Activated T-helper 17 cell treated with anti-CD3 and anti-CD28 coated beads, Interleukin-2, amount 50 U/mL, for 72 hours (primary cell): Measurements from ENCODE around the gene SRRM2. TPM values are rescaled to one million over a fixed set of nuclear protein-coding genes. Genes with fewer than 3 reads are reported as not detected.

Experiments used
- ATAC-seq: fragments of 150-1000 bp; cut with Tn5 transposase; replicated peaks from 2 replicates; pipeline ENCODE4 v1.10.0; 2021; ENCODE audit warnings: mild to moderate bottlenecking, moderate library complexity
- H3K27ac Mint-ChIP-seq: one replicate; pipeline ENCODE4 v1.8.0; 2022; ENCODE audit warnings: mixed read lengths
- H3K27me3 Mint-ChIP-seq: one replicate; pipeline ENCODE4 v1.8.0; 2022; ENCODE audit warnings: mixed read lengths
- H3K36me3 Mint-ChIP-seq: one replicate; pipeline ENCODE4 v1.8.0; 2022; ENCODE audit warnings: low read depth, mild to moderate bottlenecking, mixed read lengths
- H3K4me1 Mint-ChIP-seq: one replicate; pipeline ENCODE4 v1.8.0; 2022; ENCODE audit warnings: mixed read lengths
- H3K4me3 Mint-ChIP-seq: one replicate; pipeline ENCODE4 v1.8.0; 2022; ENCODE audit warnings: mild to moderate bottlenecking, mixed read lengths
- H3K9me3 Mint-ChIP-seq: one replicate; pipeline ENCODE4 v1.8.0; 2022; ENCODE audit warnings: mixed read lengths
- total RNA-seq, 2 donors: library from RNA; stranded (reverse); gene quantifications; one replicate each; pipeline ENCODE4 v1.2.3, GENCODE V29; 2022

The SRRM2 gene
- total RNA-seq, 2 donors from 2014 or later = 553 to 810 TPM

DNA sequence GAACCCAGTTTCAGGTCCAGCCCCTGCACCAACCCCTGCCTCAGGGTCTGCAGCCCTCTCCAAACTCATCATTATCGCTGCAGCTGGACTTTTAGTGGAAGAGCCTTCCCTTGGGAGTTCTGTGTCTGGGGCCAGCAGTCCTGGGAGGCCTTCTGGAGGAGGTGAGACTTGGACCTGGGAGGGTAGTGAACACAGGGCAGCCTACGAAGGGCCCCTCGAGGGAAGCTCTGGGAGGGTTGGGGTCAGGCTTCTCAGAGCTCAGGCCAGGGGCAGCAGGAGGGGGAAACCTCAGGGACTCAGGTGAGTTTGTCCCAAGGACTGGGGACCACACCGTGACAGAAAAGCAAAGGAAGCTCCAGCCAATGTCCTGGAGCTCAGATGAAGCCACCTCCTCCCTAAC lies 11.3 kb upstream of the SRRM2 start:
- Mint-ChIP-seq H3K9me3 (no peaks in the 10 kb centered on the region), H3K27ac (peak overlapping the region; percentile 52), H3K27me3 (no peaks in the 10 kb centered on the region), H3K36me3 (no peaks in the 10 kb centered on the region), H3K4me3 (no peak overlapping the region), H3K4me1 (no peaks in the 10 kb centered on the region)
- no peak for ATAC-seq

DNA sequence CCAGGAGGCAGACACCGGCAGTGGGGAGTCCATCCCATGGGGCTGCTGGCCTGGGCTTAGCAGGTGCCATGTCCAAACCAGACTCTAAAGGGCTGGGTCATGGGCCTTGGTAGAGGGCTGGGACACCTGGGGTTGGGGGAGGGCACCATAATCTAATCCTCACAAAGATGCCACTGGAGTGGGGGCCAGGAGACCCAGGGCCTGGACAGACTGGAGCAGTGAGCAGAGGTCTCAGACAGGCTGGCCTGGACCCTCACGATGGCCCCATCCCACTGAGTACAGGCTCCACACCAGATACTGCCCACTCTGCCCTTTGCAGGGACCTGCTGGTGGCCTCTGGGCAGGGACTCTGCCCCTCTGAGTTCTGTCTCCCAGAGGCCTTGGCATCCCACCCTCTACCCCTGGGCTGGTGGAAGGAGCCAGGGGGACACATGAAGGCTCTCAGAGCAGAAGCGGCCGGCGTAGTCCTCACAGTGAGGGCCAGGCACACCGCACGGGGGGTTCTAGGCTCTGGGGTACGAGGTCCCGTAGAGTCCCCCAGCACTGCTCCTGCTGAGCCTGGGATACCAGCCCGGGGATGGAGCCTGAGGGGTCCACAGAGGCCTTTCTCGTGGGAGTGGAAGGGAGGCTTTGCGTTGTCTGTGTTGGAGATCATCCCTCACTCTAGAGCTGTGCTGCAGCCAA lies 10.0 kb upstream of the SRRM2 start:
- no peaks in the 10 kb centered on the region for H3K36me3 Mint-ChIP-seq
- no peak overlapping the region for H3K4me3 Mint-ChIP-seq
- H3K4me1 Mint-ChIP-seq = no peaks in the 10 kb centered on the region
- no peak overlapping the region for H3K27ac Mint-ChIP-seq
- no peaks in the 10 kb centered on the region for H3K9me3 Mint-ChIP-seq
- no peak for ATAC-seq
- no peaks in the 10 kb centered on the region for H3K27me3 Mint-ChIP-seq

DNA sequence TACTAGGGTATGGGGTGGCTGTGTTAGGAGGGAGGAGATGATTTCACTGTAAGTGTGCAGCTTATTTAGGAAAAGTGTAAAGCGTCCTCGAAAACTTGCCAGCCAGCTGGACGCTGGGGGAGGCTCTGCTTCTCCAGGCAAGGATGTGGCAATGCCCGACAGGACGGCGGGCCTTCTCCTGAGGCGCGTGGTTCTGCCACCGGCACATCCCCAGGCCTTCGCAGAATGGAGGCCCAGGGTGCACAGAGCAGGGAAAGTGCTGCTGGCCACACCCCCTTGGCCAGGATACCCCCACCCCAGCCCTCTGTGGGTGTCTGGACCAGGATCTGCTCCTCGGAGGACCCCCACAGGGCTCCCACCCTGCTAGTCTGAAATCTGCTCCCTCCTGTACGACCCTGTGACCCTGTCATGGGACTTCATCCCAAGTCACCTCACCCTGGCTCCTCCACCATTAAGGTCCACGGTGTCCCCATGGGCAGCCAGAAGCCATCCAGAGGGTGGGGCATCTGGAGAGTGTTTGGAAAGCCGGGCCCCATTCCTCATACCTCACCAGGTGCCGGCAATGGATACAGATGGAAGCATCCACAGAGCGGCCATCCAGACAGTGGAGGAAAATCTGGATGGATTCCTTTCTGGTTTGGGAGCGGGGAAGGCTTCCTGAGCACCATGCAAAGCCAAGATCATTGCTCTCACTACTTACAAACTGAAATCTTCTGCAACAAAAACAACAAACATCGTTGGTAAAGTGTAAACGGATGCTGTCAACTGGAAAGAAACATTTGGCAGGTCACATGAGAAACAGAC lies 9.2 kb upstream of the SRRM2 start:
- no peak for ATAC-seq
- no peaks in the 10 kb centered on the region for H3K4me1 Mint-ChIP-seq
- no peak overlapping the region for H3K4me3 Mint-ChIP-seq
- no peaks in the 10 kb centered on the region for H3K36me3 Mint-ChIP-seq
- H3K27me3 Mint-ChIP-seq = no peaks in the 10 kb centered on the region
- H3K27ac Mint-ChIP-seq = no peak overlapping the region
- no peaks in the 10 kb centered on the region for H3K9me3 Mint-ChIP-seq

DNA sequence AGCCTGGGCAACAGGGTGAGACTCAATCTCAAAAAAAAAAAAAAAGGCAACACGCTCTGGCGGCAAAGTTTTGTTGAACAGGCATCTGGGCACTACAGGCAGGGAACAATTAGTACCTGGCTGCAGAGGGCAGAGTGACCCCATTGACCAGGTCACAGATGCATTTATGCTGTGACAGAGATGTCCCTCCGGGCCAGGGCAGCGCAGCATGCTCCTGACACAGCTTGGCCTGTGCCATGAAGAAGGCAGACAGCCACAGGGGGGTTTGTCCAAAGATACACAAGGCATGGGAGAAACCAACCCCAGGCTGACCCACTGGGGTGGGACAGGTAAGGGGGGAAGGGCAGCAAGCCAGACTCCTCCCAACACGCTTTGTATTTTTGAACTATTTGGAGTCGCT lies 7.7 kb upstream of the SRRM2 start:
- no peak for ATAC-seq
- H3K9me3 Mint-ChIP-seq = no peaks in the 10 kb centered on the region

DNA sequence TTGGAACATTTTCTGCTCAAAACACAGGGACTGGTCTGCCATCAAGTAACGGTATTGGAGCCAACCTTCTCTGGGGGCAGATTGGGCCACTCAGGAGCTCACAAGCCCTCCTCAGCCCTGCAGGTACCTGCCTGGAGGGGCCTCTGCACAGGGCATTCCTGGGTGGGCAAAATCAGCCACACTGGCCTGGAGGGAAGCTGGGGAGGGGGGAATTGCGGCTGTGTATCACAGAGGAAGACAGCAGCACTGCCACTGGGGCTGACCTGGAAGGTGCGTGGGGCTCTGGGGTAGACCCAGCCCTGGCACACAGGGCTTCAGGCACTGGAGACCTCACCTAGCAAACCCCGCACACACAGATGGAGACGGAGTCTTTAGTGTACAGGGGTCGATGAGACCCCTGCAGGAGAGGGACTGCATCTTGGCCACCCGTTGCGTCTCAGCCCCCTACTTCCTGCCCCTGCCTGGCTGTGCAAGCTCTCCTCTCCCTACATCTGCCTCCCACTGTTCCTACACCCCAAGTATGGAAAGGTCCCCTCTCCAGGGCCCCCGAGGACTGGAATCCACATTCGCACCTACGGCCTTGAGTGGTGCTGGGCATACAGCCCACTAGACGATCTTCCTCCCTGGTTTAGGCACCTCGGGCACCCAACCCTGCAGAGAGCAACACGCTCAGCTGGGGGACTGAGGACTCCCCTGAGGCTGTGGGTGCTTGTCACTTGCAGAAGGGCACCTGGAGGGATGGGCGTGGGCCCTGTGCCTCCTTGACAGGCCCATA lies 7.1 kb upstream of the SRRM2 start:
- Mint-ChIP-seq H3K4me1 (no peaks in the 10 kb centered on the region), H3K9me3 (no peaks in the 10 kb centered on the region), H3K27me3 (no peaks in the 10 kb centered on the region), H3K4me3 (no peak overlapping the region), H3K27ac (no peak overlapping the region), H3K36me3 (no peaks in the 10 kb centered on the region)
- no peak for ATAC-seq

More for the DNA sequence above, 7.7 kb upstream of the SRRM2 start:
- Mint-ChIP-seq H3K4me1 (no peaks in the 10 kb centered on the region), H3K4me3 (no peak overlapping the region), H3K27me3 (no peaks in the 10 kb centered on the region), H3K36me3 (no peaks in the 10 kb centered on the region), H3K27ac (no peak overlapping the region)

DNA sequence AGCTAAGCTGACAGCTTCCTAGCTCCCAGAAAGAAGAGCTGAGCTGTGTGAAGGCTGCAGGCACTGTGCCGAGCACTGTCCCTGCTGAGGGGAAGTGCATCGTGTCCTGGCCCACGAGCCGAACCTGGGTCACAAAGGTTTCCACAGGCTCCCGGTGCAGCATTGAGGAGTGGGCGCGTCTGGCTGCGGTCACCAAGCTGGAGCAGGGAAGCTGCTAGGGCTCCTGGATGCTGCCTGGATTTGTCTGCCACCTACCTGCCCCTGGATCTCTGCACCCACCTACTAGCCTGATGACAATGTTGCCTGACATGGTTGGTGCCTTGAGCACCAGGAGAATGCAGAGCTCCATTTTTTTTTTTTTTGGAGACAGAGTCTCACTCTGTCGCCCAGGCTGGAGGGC lies 6.5 kb upstream of the SRRM2 start:
- Mint-ChIP-seq H3K27me3 (no peaks in the 10 kb centered on the region), H3K9me3 (no peaks in the 10 kb centered on the region), H3K27ac (no peak overlapping the region), H3K4me3 (no peak overlapping the region), H3K4me1 (peaks cover under 1% of the 10 kb centered on the region), H3K36me3 (peaks cover under 1% of the 10 kb centered on the region)
- ATAC-seq = no peak

DNA sequence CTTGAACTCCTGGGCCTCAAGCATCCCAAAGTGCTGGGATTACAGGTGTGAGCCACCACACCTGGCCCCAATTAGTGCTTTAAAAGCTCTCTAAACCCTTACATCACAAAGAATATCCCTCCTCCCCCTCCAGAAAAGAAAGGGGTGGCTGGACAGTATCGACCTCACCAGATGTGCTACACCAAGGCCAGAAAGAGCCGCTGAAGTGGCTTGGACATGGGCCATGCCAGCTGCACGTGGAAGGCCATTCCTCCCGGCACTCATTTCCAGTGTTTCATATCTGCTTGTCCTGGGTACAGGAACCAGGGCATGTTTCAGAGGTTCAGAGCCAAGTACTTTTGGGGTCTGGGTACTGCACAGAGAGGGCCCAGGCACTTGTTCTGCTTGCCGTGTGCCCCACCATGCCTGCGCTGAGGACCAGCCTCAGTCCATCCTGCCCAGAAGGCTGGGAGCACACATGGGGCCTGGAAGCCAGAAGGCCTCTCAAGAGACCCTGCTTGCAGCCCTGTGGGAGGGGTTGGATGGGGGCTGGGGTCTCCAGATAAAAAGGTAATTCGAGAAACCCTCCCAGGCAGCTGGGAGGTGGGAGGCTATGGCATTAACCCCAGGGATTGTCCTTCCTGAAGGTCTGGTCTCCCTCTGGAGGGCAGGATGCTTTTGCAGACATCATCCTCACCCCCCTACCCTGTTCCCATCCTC lies 3.5 kb upstream of the SRRM2 start:
- Mint-ChIP-seq H3K27me3 (no peaks in the 10 kb centered on the region), H3K27ac (no peak overlapping the region), H3K4me1 (peaks cover 6% of the 10 kb centered on the region), H3K9me3 (no peaks in the 10 kb centered on the region), H3K36me3 (peaks cover 27% of the 10 kb centered on the region), H3K4me3 (peak overlapping the region; percentile 23)
- no peak for ATAC-seq

DNA sequence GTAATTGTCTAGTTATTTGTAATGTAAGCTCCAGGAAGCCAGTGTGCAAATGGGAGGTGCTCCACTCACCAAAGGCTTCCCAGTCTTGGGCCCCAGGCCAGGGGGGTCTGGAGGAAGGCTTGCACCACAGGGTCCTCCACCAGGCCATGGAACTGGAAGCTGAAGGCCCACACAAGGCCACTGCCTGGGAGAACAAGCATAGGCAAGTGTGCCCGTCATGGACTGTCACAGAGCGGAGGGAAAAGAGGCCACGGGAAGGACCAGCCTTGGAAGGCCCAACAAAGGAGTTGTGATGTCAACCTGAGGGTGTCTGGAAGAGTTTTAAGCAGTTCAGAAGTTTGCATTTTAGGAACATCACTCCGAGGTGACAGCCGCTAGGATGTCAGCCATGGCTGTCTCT lies 3.0 kb upstream of the SRRM2 start:
- no peak overlapping the region for H3K27ac Mint-ChIP-seq
- peaks cover 12% of the 10 kb centered on the region for H3K4me1 Mint-ChIP-seq
- peak overlapping the region; percentile 23 for H3K4me3 Mint-ChIP-seq
- ATAC-seq = no peak
- peaks cover 32% of the 10 kb centered on the region for H3K36me3 Mint-ChIP-seq
- no peaks in the 10 kb centered on the region for H3K9me3 Mint-ChIP-seq
- no peaks in the 10 kb centered on the region for H3K27me3 Mint-ChIP-seq

DNA sequence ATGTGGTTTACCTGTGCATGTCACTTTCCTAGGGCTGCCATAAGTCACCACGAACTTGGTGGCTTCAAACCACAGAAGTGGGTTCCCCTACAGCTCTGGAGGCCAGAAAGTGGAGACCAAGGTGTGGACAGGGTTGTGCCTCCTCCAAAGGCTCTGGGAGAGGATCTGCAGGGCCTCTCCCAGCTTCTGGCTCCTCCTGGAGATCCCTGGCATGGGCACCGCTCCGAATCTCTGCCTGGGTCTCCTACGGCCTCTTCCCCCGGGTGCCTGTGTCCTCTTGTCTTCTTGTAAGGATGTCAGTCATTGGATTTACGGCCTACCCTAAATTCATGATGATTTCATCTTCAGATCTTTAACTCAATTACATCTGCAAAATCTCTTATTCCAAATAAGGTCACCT lies 2.5 kb upstream of the SRRM2 start:
- Mint-ChIP-seq H3K4me1 (peaks cover 16% of the 10 kb centered on the region), H3K27ac (peak overlapping the region; percentile 98), H3K9me3 (no peaks in the 10 kb centered on the region), H3K4me3 (peak overlapping the region; percentile 95), H3K36me3 (peaks cover 37% of the 10 kb centered on the region), H3K27me3 (no peaks in the 10 kb centered on the region)
- ATAC-seq = no peak

DNA sequence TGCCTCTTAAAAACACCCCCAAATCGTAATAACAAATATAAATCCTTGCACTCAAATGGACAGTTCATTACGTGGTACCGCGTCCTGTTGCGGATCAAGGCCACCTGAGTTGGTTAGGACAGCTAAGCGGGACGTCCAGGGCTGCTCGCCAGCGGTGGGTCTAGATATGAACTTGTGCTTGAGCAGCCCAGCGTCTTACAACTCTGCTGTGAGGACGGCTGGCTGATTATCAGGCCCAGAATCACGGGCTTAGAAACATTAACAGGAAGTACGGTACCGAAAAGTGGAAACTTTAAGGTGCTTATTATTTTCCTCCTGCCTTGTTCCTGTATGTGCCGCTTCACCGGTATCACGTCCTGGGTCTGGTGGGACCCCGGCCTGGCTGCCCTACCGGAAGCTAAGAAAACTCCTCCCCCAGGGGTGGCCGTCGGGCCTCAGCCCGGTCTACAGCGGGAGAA lies 832 bp upstream of the SRRM2 start:
- H3K27ac Mint-ChIP-seq = peak overlapping the region; percentile 98
- no peaks in the 10 kb centered on the region for H3K27me3 Mint-ChIP-seq
- peak overlapping the region; percentile 95 for H3K4me3 Mint-ChIP-seq
- H3K4me1 Mint-ChIP-seq = peaks cover 32% of the 10 kb centered on the region
- H3K36me3 Mint-ChIP-seq = peaks cover 54% of the 10 kb centered on the region
- H3K9me3 Mint-ChIP-seq = no peaks in the 10 kb centered on the region
- ATAC-seq = peak; percentile 57

DNA sequence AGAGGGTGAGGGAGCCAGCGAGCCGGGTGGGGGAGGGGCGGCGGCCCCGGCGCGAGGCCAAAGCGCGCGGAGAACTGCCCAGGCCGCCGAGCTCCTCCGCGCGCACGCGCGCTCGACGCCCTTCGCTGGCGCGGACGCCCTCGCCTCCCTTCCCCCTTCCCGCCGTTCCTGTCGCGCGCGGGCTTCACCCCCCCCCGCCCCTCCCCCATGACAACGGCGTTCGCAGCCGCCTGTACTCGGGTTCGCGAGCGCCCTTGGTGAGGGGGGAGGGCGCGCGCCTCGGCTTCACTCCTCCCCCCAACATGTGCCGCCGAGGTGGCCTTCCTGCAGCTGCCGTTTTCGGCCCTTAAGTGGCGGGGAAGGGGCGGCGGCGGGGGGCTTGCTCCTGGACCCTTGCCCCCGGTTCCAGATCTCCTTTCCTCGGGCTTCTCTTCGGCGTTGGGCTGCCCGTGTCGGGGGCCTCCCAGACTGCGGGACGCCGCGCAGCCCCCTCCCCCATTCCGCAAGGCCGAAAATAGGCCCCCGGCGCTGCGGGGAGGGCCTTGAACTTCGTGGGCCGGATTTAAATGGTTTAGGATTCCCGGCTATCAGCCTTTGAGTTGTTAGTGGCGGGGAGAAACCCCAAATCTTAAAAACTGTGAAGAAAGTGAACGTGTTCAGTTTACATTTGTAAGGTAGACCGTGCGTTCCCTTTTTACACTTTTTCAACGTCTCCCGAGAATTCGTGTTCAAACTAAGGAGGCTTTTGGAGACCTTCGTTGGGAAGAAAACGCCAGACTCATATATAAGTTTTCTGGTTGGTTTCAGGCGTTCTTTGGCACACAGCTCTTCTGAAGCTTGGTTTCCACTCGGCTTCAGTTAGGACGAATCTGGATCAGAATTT lies 653 bp downstream of the SRRM2 start:
- peak; percentile 54 for ATAC-seq
- peaks cover 69% of the 10 kb centered on the region for H3K36me3 Mint-ChIP-seq
- H3K9me3 Mint-ChIP-seq = no peaks in the 10 kb centered on the region
- peaks cover 44% of the 10 kb centered on the region for H3K4me1 Mint-ChIP-seq
- peak overlapping the region; percentile 95 for H3K4me3 Mint-ChIP-seq
- H3K27ac Mint-ChIP-seq = peak overlapping the region; percentile 98
- H3K27me3 Mint-ChIP-seq = no peaks in the 10 kb centered on the region

DNA sequence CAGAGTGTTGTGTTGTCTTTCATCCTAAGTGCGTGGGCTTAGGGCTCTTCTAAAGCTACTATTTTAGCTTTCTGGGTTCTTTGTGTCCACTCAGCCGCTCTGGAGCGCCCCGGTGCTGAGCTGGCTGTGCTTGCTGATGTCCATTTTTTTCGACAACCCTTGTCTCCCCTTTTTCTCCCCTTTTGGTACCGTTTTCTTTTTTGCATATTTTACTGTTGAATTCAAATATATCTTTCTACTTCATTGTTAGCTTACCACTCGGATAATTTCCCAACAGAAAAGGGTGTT lies 1.2 kb downstream of the SRRM2 start:
- Mint-ChIP-seq H3K36me3 (peaks cover 75% of the 10 kb centered on the region), H3K9me3 (no peaks in the 10 kb centered on the region), H3K27ac (peak overlapping the region; percentile 96), H3K4me1 (peaks cover 46% of the 10 kb centered on the region), H3K27me3 (no peaks in the 10 kb centered on the region), H3K4me3 (peak overlapping the region; percentile 95)
- ATAC-seq = no peak

DNA sequence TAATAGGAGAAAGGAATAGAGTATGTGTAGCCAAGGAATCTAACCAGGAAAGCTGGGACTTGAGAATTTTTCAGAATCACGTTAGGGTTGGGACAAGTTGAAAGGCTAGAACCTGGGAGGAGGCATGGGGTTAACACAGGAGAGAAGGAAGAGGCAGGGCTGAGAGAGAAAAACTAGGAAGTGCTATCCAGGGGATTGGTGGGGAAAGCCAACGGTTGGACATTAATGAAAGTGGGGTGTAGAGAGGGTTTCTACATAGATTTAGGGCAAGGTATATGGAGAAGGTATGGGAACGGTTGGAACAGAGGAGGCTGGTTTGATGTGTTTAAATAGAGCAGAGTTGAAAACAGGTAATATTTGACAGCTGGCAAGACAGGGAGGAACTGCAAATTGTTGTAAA lies 2.7 kb downstream of the SRRM2 start:
- Mint-ChIP-seq H3K27ac (peak overlapping the region; percentile 96), H3K9me3 (no peaks in the 10 kb centered on the region), H3K4me3 (peak overlapping the region; percentile 95), H3K4me1 (peaks cover 49% of the 10 kb centered on the region), H3K36me3 (peaks cover 89% of the 10 kb centered on the region), H3K27me3 (no peaks in the 10 kb centered on the region)
- no peak for ATAC-seq
